Liver (tissue), 9 donors: ENCODE results near the gene PF4V1. TPM values are rescaled to one million over a fixed set of nuclear protein-coding genes. Genes with fewer than 3 reads are reported as not detected.

ENCODE experiments used
- DNase-seq: peaks from one replicate; pipeline ENCODE4 v3.0.0-alpha.2; 2017; ENCODE audit warnings: low spot score
- H3K27ac ChIP-seq, 2 donors: one replicate each; pipeline ENCODE4 v1.7.0; 2013; ENCODE audit warnings: inconsistent platforms in 2 of 2, low read length in 2 of 2, control low read depth in 1 of 2, low read depth in 1 of 2, mild to moderate bottlenecking in 1 of 2
- H3K27me3 ChIP-seq, 4 donors: one replicate each; pipeline versions ENCODE4 v1.6.1 to v1.7.0; 2013; ENCODE audit warnings: low read length in 3 of 4, inconsistent platforms in 1 of 4, mild to moderate bottlenecking in 1 of 4, moderate library complexity in 1 of 4; ENCODE audit not compliant: control insufficient read depth in 4 of 4, insufficient read depth in 4 of 4
- H3K36me3 ChIP-seq, 4 donors: one replicate each; pipeline versions ENCODE4 v1.6.1 to v1.7.0; 2013; ENCODE audit warnings: low read length in 3 of 4, mild to moderate bottlenecking in 3 of 4, low read depth in 1 of 4, moderate library complexity in 1 of 4; ENCODE audit not compliant: control insufficient read depth in 4 of 4, insufficient read depth in 3 of 4
- H3K4me1 ChIP-seq, 4 donors: one replicate each; pipeline versions ENCODE4 v1.6.1 to v1.7.0; 2013; ENCODE audit warnings: low read length in 3 of 4, mild to moderate bottlenecking in 3 of 4, moderate library complexity in 1 of 4; ENCODE audit not compliant: control insufficient read depth in 4 of 4, insufficient read depth in 4 of 4
- H3K4me3 ChIP-seq, 3 donors: one replicate each; pipeline versions ENCODE4 v1.6.1 to v1.7.0; 2013; ENCODE audit warnings: low read length in 3 of 3, control low read depth in 1 of 3, low read depth in 1 of 3, mild to moderate bottlenecking in 1 of 3
- H3K9ac ChIP-seq, 2 donors: one replicate each; pipeline ENCODE4 v1.7.0; 2013; ENCODE audit warnings: low read length in 2 of 2, mild to moderate bottlenecking in 2 of 2, moderate library complexity in 2 of 2, control low read depth in 1 of 2, low read depth in 1 of 2
- H3K9me3 ChIP-seq, 4 donors: one replicate each; pipeline versions ENCODE4 v1.6.1 to v1.7.0; 2013; ENCODE audit warnings: low read length in 3 of 4; ENCODE audit not compliant: control insufficient read depth in 4 of 4
- ATF3 ChIP-seq: IDR thresholded peaks from 2 replicates; pipeline ENCODE4 v1.6.1; 2016; ENCODE audit warnings: antibody characterized with exemption
- CTCF ChIP-seq: fragments of 150-350 bp; IDR thresholded peaks from 2 replicates; pipeline ENCODE4 v1.5.1; 2017; ENCODE audit warnings: improper control_type of control experiment, low read depth, low read length; ENCODE audit not compliant: missing input control
- FOXA1 ChIP-seq: IDR thresholded peaks from 2 replicates; pipeline ENCODE4 v1.6.1; 2016; ENCODE audit warnings: antibody characterized with exemption
- FOXA2 ChIP-seq: IDR thresholded peaks from 2 replicates; pipeline ENCODE4 v1.6.1; 2016; ENCODE audit warnings: antibody characterized with exemption
- GABPA ChIP-seq, 2 donors: IDR thresholded peaks in 1 of 2; conservative IDR thresholded peaks in 1 of 2; 2 replicates each; pipeline ENCODE4 v1.6.1; 2016; ENCODE audit warnings: antibody characterized with exemption in 2 of 2, mild to moderate bottlenecking in 1 of 2, moderate library complexity in 1 of 2
- HNF4A ChIP-seq, 2 donors: conservative IDR thresholded peaks; 2 replicates each; pipeline ENCODE4 v1.6.1; 2016; ENCODE audit warnings: antibody characterized with exemption in 2 of 2, mild to moderate bottlenecking in 2 of 2
- HNF4G ChIP-seq: IDR thresholded peaks from 2 replicates; pipeline ENCODE4 v1.6.1; 2016; ENCODE audit warnings: antibody characterized with exemption
- JUND ChIP-seq, 2 donors: IDR thresholded peaks; 2 replicates each; pipeline ENCODE4 v1.6.1; 2016; ENCODE audit warnings: antibody characterized with exemption in 2 of 2
- MAX ChIP-seq: IDR thresholded peaks from 2 replicates; pipeline ENCODE4 v1.6.1; 2016; ENCODE audit warnings: antibody characterized with exemption
- NR2F2 ChIP-seq: IDR thresholded peaks from 2 replicates; pipeline ENCODE4 v1.6.1; 2016; ENCODE audit warnings: antibody characterized with exemption
- RAD21 ChIP-seq, 2 donors: IDR thresholded peaks; 2 replicates each; pipeline ENCODE4 v1.6.1; 2016; ENCODE audit warnings: antibody characterized with exemption in 2 of 2, mild to moderate bottlenecking in 2 of 2
- REST ChIP-seq: IDR thresholded peaks from 2 replicates; pipeline ENCODE4 v1.6.1; 2016; ENCODE audit warnings: antibody characterized with exemption, mild to moderate bottlenecking
- YY1 ChIP-seq: IDR thresholded peaks from 2 replicates; pipeline ENCODE4 v1.6.1; 2016; ENCODE audit warnings: antibody characterized with exemption, mild to moderate bottlenecking
- ZBTB33 ChIP-seq: IDR thresholded peaks from 2 replicates; pipeline ENCODE4 v1.6.1; 2016; ENCODE audit warnings: antibody characterized with exemption
- WGBS: extraction: QIAGEN DNeasy Blood & Tissue Kit; methylation state at CpG from one replicate; pipeline ENCODE4 v1.1.7; 2013; 5-methylcytosine and 5-hydroxymethylcytosine counted together
- polyA plus RNA-seq, 2 donors: library from polyadenylated mRNA; stranded (reverse) in 1 of 2; unstranded in 1 of 2; fragments of 200-250 nt in 1 of 2; fragments of >200 nt in 1 of 2; fragmentation: Nextera tagmentation in 1 of 2; extraction: Ambion mirVana in 1 of 2; gene quantifications; one replicate each; pipeline versions ENCODE4 v1.2.1 to v1.2.3, GENCODE V29; 2013 to 2015
- total RNA-seq, 2 donors: library from RNA; depleted of rRNA; stranded (reverse); fragments of >200 nt; gene quantifications; one replicate each; pipeline ENCODE4 v1.2.3, GENCODE V29; 2014
- donor health status: healthy.
- donor health status: healthy.
- donor health status: healthy.
- donor health status: healthy.
- donor health status: healthy.

Gene PF4V1
- total and polyA plus RNA-seq, 4 donors = 0.16 to 3.4 (median 0.74) TPM; not detected in 1

GRCh38 chr4:73822812-73823504, 30.1 kb upstream of the PF4V1 start:
- Histone ChIP-seq H3K36me3 (no peaks in the 10 kb centered on the region), H3K4me1 (no peaks in the 10 kb centered on the region), H3K9me3 (no peaks in the 10 kb centered on the region), H3K4me3 (no peak overlapping the region), H3K27ac (no peak overlapping the region), H3K9ac (no peak overlapping the region), H3K27me3 (no peaks in the 10 kb centered on the region)
- TF ChIP-seq NR2F2 = no peak
- TF ChIP-seq GABPA (IDR thresholded peaks at IDR 0.05 in 1 of 2, conservative IDR thresholded peaks at IDR 0.05 in 1 of 2) = no peak
- no peak for TF ChIP-seq CTCF
- TF ChIP-seq RAD21 (IDR thresholded peaks at IDR 0.05) = no peak
- no peak for DNase-seq

GRCh38 chr4:73823760-73824159, 29.3 kb upstream of the PF4V1 start:
- no peak overlapping the region for H3K9ac ChIP-seq
- no peak for TF ChIP-seq RAD21 (IDR thresholded peaks at IDR 0.05)
- TF ChIP-seq HNF4A (conservative IDR thresholded peaks at IDR 0.05) = no peak
- no peak for TF ChIP-seq NR2F2
- no peak for TF ChIP-seq JUND (IDR thresholded peaks at IDR 0.05)
- no peak for TF ChIP-seq CTCF
- TF ChIP-seq FOXA1 = no peak
- TF ChIP-seq HNF4G = no peak
- no peaks in the 10 kb centered on the region for H3K9me3 ChIP-seq
- no peak for DNase-seq
- no peak overlapping the region for H3K4me3 ChIP-seq
- H3K27ac ChIP-seq = no peak overlapping the region
- H3K27me3 ChIP-seq = no peaks in the 10 kb centered on the region
- H3K4me1 ChIP-seq = no peaks in the 10 kb centered on the region
- H3K36me3 ChIP-seq = no peaks in the 10 kb centered on the region

GRCh38 chr4:73828956-73829355, 24.1 kb upstream of the PF4V1 start:
- Histone ChIP-seq H3K9ac (no peak overlapping the region), H3K4me1 (no peaks in the 10 kb centered on the region), H3K36me3 (no peaks in the 10 kb centered on the region), H3K27ac (no peak overlapping the region), H3K4me3 (no peak overlapping the region), H3K27me3 (no peaks in the 10 kb centered on the region), H3K9me3 (no peaks in the 10 kb centered on the region)
- no peak for TF ChIP-seq GABPA (IDR thresholded peaks at IDR 0.05 in 1 of 2, conservative IDR thresholded peaks at IDR 0.05 in 1 of 2)
- TF ChIP-seq ATF3 = no peak
- TF ChIP-seq MAX = no peak
- TF ChIP-seq YY1 = no peak
- no peak for TF ChIP-seq CTCF
- no peak for TF ChIP-seq RAD21 (IDR thresholded peaks at IDR 0.05)
- no peak for TF ChIP-seq REST
- TF ChIP-seq ZBTB33 = no peak
- no peak for TF ChIP-seq FOXA2
- WGBS = 75% methylated on average over 3 of the region's 3 CpGs
- no peak for DNase-seq
